Esophagus squamous epithelium (tissue), 5 donors: ENCODE results near the gene ERV3-1. TPM values are rescaled to one million over a fixed set of nuclear protein-coding genes. Genes with fewer than 3 reads are reported as not detected.

Source experiments
- DNase-seq: peaks from one replicate; lab custom pipeline; 2025; lab: John Stamatoyannopoulos, UW
- H3K27ac ChIP-seq, 4 donors: fragments of 200-600 bp; sonication (generic); one replicate each; pipeline ENCODE4 v1.5.1; 2016 to 2019; ENCODE audit warnings: mild to moderate bottlenecking in 1 of 4
- H3K27me3 ChIP-seq, 4 donors: fragments of 200-600 bp; sonication (generic); 1 replicate in 3 of 4; 2 replicates in 1 of 4; pipeline versions ENCODE4 v1.5.1 to v1.6.0; 2017 to 2021; ENCODE audit warnings: antibody characterized with exemption in 1 of 4
- H3K36me3 ChIP-seq, 3 donors: fragments of 200-600 bp; sonication (generic); one replicate each; pipeline ENCODE4 v1.5.1; 2016 to 2019
- H3K4me1 ChIP-seq, 3 donors: fragments of 200-600 bp; sonication (generic); one replicate each; pipeline ENCODE4 v1.5.1; 2017 to 2019
- H3K4me3 ChIP-seq, 4 donors: fragments of 200-600 bp; sonication (generic); 1 replicate in 3 of 4; 2 replicates in 1 of 4; pipeline ENCODE4 v1.5.1; 2016 to 2019; ENCODE audit warnings: mild to moderate bottlenecking in 2 of 4, moderate library complexity in 1 of 4
- H3K9me3 ChIP-seq, 3 donors: fragments of 200-600 bp; sonication (generic); one replicate each; pipeline ENCODE4 v1.5.1; 2016 to 2019
- POLR2A ChIP-seq, 4 donors: fragments of 450-650 bp; IDR thresholded peaks; one replicate each; pipeline ENCODE4 v1.6.1; 2017; ENCODE audit warnings: antibody characterized with exemption in 4 of 4, mild to moderate bottlenecking in 4 of 4, moderate library complexity in 3 of 4
- WGBS, 2 donors: methylation state at CpG; one replicate each; pipeline ENCODE4 v1.1.5; 2018; 5-methylcytosine and 5-hydroxymethylcytosine counted together
- intact Hi-C: fragments of 100-400 bp; cut with DNase I; formaldehyde crosslinking; loops from one replicate; pipeline ENCODE4 v1.15.0; 2022
- total RNA-seq, 4 donors: library from RNA; depleted of rRNA; stranded (reverse); fragments of >200 nt; gene quantifications; one replicate each; pipeline ENCODE4 v1.1.0, GENCODE V29; 2016
- TF ChIP-seq, protein P1 (sequence below), 6 experiments: fragments of 450-650 bp in 4 of 6; fragments of 200-600 bp in 2 of 6; sonication (generic) in 2 of 6; IDR thresholded peaks; one replicate each; pipeline ENCODE4 v1.5.1; 2016 to 2019; ENCODE audit warnings: antibody characterized with exemption in 6 of 6, mild to moderate bottlenecking in 4 of 6, moderate library complexity in 4 of 6
- donor health status: DM: yes; HTN: yes; CAD: no.

ERV3-1 gene
- total RNA-seq, 4 donors from 2014 or later, result 15.4 to 30.9 (median 18.6) TPM

DNA sequence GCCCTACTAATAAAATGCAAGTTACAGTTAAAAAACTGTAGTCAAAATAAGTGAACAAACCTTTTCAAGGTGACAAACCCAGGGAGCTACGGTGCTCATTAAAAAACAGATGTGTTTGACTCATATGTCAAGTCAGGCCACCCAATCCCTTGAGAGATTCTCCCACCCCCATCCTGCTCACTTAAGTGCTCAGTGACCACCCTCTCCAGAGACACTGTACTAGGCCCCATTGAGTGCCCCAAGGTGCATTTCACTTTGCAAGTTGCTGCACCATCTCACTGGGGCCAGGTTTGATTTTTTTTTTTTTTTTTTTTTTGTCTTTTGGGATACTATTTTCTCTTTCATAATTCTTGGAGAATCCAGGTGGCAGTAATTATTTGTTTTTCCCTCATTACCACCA, 1.9 kb downstream of the ERV3-1 start:
- peak overlapping the region in 1 of 4 donors; percentile 93 for H3K27ac ChIP-seq
- peaks cover 0 to 25% (median 0%) of the 10 kb centered on the region in 3 donors for H3K9me3 ChIP-seq
- TF ChIP-seq, protein P1, sequence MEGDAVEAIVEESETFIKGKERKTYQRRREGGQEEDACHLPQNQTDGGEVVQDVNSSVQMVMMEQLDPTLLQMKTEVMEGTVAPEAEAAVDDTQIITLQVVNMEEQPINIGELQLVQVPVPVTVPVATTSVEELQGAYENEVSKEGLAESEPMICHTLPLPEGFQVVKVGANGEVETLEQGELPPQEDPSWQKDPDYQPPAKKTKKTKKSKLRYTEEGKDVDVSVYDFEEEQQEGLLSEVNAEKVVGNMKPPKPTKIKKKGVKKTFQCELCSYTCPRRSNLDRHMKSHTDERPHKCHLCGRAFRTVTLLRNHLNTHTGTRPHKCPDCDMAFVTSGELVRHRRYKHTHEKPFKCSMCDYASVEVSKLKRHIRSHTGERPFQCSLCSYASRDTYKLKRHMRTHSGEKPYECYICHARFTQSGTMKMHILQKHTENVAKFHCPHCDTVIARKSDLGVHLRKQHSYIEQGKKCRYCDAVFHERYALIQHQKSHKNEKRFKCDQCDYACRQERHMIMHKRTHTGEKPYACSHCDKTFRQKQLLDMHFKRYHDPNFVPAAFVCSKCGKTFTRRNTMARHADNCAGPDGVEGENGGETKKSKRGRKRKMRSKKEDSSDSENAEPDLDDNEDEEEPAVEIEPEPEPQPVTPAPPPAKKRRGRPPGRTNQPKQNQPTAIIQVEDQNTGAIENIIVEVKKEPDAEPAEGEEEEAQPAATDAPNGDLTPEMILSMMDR (IDR thresholded peaks at IDR 0.05), result no peak
- no peak for TF ChIP-seq POLR2A (IDR thresholded peaks at IDR 0.05)
- 57 to 73% methylated on average over 1 of the region's 1 CpG for WGBS, 2 donors
- no peaks in the 10 kb centered on the region for H3K27me3 ChIP-seq
- intact Hi-C loops, result no loop called here
- no peak for DNase-seq
- peaks cover 5 to 60% (median 20%) of the 10 kb centered on the region in 3 donors for H3K4me1 ChIP-seq
- peak overlapping the region; percentile 71 to 88 (median 80) for H3K4me3 ChIP-seq
- H3K36me3 ChIP-seq, result peaks cover 0 to 31% (median 0%) of the 10 kb centered on the region in 3 donors

DNA sequence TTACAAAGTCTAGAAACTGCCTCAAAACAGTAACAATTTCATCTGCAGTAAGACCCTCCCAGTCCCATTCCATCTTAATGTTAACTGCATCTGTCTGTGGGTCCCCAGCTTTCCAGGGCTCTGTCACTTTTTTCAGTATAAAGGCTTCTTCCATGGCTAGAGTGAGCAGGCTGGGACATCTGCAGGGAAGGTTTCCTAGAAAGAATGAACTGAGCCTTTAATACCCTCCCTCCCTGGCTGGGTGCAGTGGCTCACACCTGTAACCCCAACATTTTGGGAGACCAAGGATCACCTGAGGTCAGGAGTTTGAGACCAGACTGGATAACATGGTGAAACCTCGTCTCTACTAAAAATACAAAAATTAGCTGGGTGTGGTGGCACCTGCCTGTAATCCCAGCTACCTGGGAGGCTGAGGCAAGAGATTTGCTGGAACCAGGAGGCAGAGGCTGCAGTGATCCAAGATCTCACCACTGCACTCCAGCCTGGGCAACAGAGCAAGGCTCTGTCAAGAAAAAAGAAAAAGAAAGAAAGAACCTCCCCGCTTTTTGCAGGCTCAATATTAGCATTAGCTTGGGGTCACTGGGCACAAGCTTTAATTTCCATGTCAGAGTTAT, 3.4 kb downstream of the ERV3-1 start:
- H3K4me3 ChIP-seq, result peak overlapping the region in 1 of 4 donors; percentile 10
- no peak overlapping the region for H3K27ac ChIP-seq
- peaks cover 0 to 39% (median 0%) of the 10 kb centered on the region in 3 donors for H3K36me3 ChIP-seq
- H3K27me3 ChIP-seq, result no peaks in the 10 kb centered on the region
- no peak for TF ChIP-seq POLR2A (IDR thresholded peaks at IDR 0.05)
- peaks cover 6 to 75% (median 28%) of the 10 kb centered on the region in 3 donors for H3K4me1 ChIP-seq
- DNase-seq, result no peak
- WGBS, 2 donors, result 93 to 100% methylated on average over 1 to 2 of the region's 2 CpGs
- peaks cover 0 to 36% (median 7%) of the 10 kb centered on the region in 3 donors for H3K9me3 ChIP-seq
- intact Hi-C loops, result no loop called here

DNA sequence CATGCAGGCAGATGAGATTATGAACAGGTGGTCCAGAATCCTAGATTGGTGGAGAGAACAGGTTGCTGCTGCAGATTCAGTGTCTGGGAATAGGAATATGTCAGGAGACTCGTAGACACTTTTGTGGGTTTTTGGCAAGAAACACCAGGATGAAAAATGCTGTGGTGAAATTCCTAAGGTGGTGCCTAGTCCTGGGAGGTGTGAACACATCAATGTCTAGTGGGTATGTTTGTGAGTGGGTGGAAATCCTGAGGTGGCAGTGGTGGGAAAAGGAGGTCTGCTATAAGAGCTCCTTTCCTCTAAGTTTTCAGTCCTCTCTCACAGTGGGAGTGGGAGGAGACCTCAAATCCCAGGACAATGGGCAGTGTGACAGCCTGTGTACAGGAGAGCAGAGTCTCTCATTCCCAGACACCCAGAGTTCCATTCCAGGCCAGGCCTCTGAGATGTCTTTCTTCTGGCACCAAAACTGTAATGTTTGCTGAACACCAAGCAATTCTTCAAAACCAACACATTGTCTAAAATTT, 5.1 kb downstream of the ERV3-1 start:
- DNase-seq, result no peak
- 0% methylated on average over 1 of the region's 1 CpG for WGBS, 2 donors

DNA sequence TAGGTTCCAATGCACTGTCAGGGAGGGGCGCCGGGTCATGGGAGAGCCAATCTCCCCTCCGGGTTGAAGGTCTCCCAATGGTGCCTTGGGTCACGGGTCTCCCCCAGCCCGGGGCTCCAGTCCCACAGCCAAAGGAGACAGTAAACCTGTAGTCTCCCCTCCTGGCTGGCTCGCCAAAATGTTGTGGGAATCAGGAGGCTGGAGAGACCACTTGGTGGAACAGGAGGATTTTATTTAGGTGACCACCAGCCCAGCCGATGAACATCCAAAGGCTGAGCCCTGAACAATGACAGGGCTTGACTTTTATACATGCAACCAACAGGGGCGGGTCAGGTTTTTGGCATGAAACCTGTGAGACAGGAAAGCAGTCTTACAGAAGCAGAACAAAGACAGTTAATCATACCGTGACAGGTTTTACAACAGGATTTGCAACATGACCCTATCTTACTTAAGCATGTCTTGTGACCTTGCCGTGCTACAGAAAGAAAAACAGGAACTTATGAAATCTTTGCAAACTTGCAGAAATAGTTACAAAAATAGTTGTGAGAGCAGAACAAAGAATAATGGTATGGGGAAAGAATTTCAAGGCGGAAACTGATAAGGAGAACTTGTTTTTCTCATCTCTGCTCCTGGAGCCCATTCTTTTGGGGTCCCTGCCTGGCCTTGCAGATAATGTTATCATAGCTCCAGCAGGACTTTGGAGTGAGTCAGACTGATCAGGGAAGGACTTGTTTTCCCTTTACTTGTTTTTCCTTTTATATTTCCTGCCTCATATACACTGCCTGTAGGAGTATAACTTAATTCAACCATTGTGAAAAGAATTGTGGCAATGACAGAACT, 7.1 kb downstream of the ERV3-1 start:
- no peak for DNase-seq
- peaks cover 0 to 71% (median 27%) of the 10 kb centered on the region in 3 donors for H3K9me3 ChIP-seq
- TF ChIP-seq, protein P1 (IDR thresholded peaks at IDR 0.05), result peak in 1 of 6 experiments; percentile 4
- TF ChIP-seq POLR2A (IDR thresholded peaks at IDR 0.05), result no peak
- WGBS, 2 donors, result 34 to 36% methylated on average over 5 of the region's 11 CpGs
- H3K4me3 ChIP-seq, result peak overlapping the region; percentile 5 to 41 (median 18)
- peaks cover 0 to 35% (median 0%) of the 10 kb centered on the region in 3 donors for H3K36me3 ChIP-seq
- H3K4me1 ChIP-seq, result peaks cover 8 to 66% (median 16%) of the 10 kb centered on the region in 3 donors
- peak overlapping the region; percentile 78 to 88 (median 79) for H3K27ac ChIP-seq
- H3K27me3 ChIP-seq, result no peaks in the 10 kb centered on the region
- intact Hi-C loops, result no loop called here

More for the DNA sequence above, 5.1 kb downstream of the ERV3-1 start:
- Histone ChIP-seq H3K4me1 (peaks cover 8 to 80% (median 28%) of the 10 kb centered on the region in 3 donors), H3K27ac (peak overlapping the region in 1 of 4 donors; percentile 3), H3K27me3 (no peaks in the 10 kb centered on the region), H3K9me3 (peaks cover 0 to 52% (median 13%) of the 10 kb centered on the region in 3 donors), H3K36me3 (peaks cover 0 to 39% (median 0%) of the 10 kb centered on the region in 3 donors), H3K4me3 (no peak overlapping the region)
- intact Hi-C loops, result no loop called here
- TF ChIP-seq, protein P1 (IDR thresholded peaks at IDR 0.05), result no peak
- TF ChIP-seq POLR2A (IDR thresholded peaks at IDR 0.05), result no peak

DNA sequence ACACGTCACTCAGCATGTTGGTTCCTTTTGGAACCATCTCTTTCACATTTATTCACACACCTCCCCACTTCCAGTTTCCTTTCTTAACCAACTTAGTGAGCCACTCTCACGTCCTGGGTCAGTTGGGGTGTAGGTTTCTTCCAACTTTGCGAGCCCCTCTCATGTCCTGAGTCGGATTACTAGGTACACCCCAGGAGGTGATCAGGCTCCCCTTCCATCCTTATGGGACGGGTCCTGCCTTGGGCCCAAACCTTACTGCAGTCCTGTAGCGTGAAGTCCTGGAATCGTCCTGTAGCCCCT, 7.7 kb downstream of the ERV3-1 start:
- peak overlapping the region; percentile 78 to 88 (median 79) for H3K27ac ChIP-seq
- DNase-seq, result no peak
- no peak for TF ChIP-seq POLR2A (IDR thresholded peaks at IDR 0.05)
- TF ChIP-seq, protein P1 (IDR thresholded peaks at IDR 0.05), result no peak
- H3K27me3 ChIP-seq, result no peaks in the 10 kb centered on the region
- intact Hi-C loops, result no loop called here
- peaks cover 0 to 77% (median 33%) of the 10 kb centered on the region in 3 donors for H3K9me3 ChIP-seq
- peak overlapping the region; percentile 5 to 41 (median 18) for H3K4me3 ChIP-seq
- H3K36me3 ChIP-seq, result peaks cover 0 to 30% (median 0%) of the 10 kb centered on the region in 3 donors
- WGBS, 2 donors, result 88 to 90% methylated on average over 4 to 6 of the region's 7 CpGs
- H3K4me1 ChIP-seq, result peaks cover 8 to 64% (median 16%) of the 10 kb centered on the region in 3 donors
